ENCODE measurements around the gene TSC1. TPM values are rescaled to one million over a fixed set of nuclear protein-coding genes. Genes with fewer than 3 reads are reported as not detected.

Gene TSC1
- total RNA-seq, 2 experiments from 2014 or later = 28.7 to 66.2 TPM

- Histone ChIP-seq H3K9me3 (ENCODE audit: low read length) (no peaks in the 10 kb centered on the region), H3K4me2 (ENCODE audit: low read length) (no peak overlapping the region), H3K27ac (ENCODE audit: low read depth, low read length, poor library complexity, severe bottlenecking) (no peak overlapping the region), H3K36me3 (ENCODE audit: insufficient read depth, low read length) (peaks cover 54% of the 10 kb centered on the region), H3K4me3 (ENCODE audit: low read depth, low read length, poor library complexity, severe bottlenecking) (no peak overlapping the region), H2AFZ (ENCODE audit: low read length) (no peak overlapping the region), H4K20me1 (ENCODE audit: insufficient read depth, low read length) (no peaks in the 10 kb centered on the region), H3K9me2 (ENCODE audit: insufficient read depth, low read length) (no peaks in the 10 kb centered on the region), H3K4me1 (ENCODE audit: insufficient read depth, low read length, poor library complexity, severe bottlenecking) (no peaks in the 10 kb centered on the region), H3K79me2 (ENCODE audit: insufficient read depth, low read depth, low read length) (no peaks in the 10 kb centered on the region)
- POLR2A ChIA-PET = interaction anchor here (0.6 to 1.4 kb wide), 3 partner anchors 11 to 39 kb away, joined by 3 read pairs; no protein-coding TSS in a partner anchor
- DNase-seq (ENCODE audit: low spot score) = peak; percentile 76
- no TSS peak for BruUV-seq (replicated peaks)
- CTCF ChIA-PET (ENCODE audit: unreplicated experiment) = interaction anchor here (1.0 kb wide), 1 partner anchor 22 kb away, joined by 3 read pairs; no protein-coding TSS in a partner anchor
- intact Hi-C loops (cut with micrococcal nuclease; ENCODE audit: unreplicated experiment) = no loop called here
- TF ChIP-seq, protein P1, sequence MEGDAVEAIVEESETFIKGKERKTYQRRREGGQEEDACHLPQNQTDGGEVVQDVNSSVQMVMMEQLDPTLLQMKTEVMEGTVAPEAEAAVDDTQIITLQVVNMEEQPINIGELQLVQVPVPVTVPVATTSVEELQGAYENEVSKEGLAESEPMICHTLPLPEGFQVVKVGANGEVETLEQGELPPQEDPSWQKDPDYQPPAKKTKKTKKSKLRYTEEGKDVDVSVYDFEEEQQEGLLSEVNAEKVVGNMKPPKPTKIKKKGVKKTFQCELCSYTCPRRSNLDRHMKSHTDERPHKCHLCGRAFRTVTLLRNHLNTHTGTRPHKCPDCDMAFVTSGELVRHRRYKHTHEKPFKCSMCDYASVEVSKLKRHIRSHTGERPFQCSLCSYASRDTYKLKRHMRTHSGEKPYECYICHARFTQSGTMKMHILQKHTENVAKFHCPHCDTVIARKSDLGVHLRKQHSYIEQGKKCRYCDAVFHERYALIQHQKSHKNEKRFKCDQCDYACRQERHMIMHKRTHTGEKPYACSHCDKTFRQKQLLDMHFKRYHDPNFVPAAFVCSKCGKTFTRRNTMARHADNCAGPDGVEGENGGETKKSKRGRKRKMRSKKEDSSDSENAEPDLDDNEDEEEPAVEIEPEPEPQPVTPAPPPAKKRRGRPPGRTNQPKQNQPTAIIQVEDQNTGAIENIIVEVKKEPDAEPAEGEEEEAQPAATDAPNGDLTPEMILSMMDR (conservative IDR thresholded peaks at IDR 0.05; ENCODE audit: low read length) = peak; percentile 98
- no peak for TF ChIP-seq EZH2phosphoT487 (IDR thresholded peaks at IDR 0.05; ENCODE audit: borderline replicate concordance, low read depth, low read length)
These were observed 42.3 kb downstream of the TSC1 start for GRCh38 chr9:132901858-132902831.

DNA sequence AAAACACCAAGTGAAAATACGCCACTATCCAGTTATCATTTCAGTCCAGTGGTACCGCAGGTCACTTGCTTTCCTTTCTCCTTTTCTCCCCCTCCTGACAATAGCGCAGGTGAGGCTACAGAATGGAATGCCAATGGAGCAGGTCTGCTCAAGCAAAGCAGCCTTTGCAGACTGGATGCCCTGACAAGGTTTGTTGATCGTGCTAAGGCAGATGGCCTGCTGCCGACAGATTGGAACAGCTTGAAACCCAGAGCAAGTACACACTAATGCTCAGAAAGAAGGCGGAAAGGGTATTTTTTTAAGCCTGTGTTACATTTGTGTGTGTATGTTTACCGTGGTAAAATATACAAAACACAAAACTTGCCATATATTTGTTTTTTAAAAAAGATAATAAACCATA lies 46.4 kb downstream of the TSC1 start:
- no peak for DNase-seq (ENCODE audit: low spot score)
- Histone ChIP-seq H3K4me1 (ENCODE audit: insufficient read depth, low read length, poor library complexity, severe bottlenecking) (no peaks in the 10 kb centered on the region), H3K4me3 (ENCODE audit: low read depth, low read length, poor library complexity, severe bottlenecking) (no peak overlapping the region), H3K36me3 (ENCODE audit: insufficient read depth, low read length) (peaks cover 73% of the 10 kb centered on the region), H3K27ac (ENCODE audit: low read depth, low read length, poor library complexity, severe bottlenecking) (no peak overlapping the region), H3K79me2 (ENCODE audit: insufficient read depth, low read depth, low read length) (no peaks in the 10 kb centered on the region), H3K4me2 (ENCODE audit: low read length) (no peak overlapping the region), H3K9me3 (ENCODE audit: low read length) (no peaks in the 10 kb centered on the region), H4K20me1 (ENCODE audit: insufficient read depth, low read length) (no peaks in the 10 kb centered on the region), H3K9me2 (ENCODE audit: insufficient read depth, low read length) (no peaks in the 10 kb centered on the region), H2AFZ (ENCODE audit: low read length) (no peak overlapping the region)
- CTCF ChIA-PET (ENCODE audit: unreplicated experiment) = no interaction called here
- no peak for TF ChIP-seq EZH2phosphoT487 (IDR thresholded peaks at IDR 0.05; ENCODE audit: borderline replicate concordance, low read depth, low read length)
- TF ChIP-seq, protein P1 (conservative IDR thresholded peaks at IDR 0.05; ENCODE audit: low read length) = no peak
- intact Hi-C loops (cut with micrococcal nuclease; ENCODE audit: unreplicated experiment) = no loop called here
- BruUV-seq (replicated peaks) = no TSS peak
- POLR2A ChIA-PET = interaction anchor here (0.7 kb wide), 1 partner anchor 47 kb away, joined by 3 read pairs; no protein-coding TSS in a partner anchor

GRCh38 chr9:132896906-132897305 lies 47.5 kb downstream of the TSC1 start:
- Histone ChIP-seq H3K27ac (ENCODE audit: low read depth, low read length, poor library complexity, severe bottlenecking) (no peak overlapping the region), H3K4me3 (ENCODE audit: low read depth, low read length, poor library complexity, severe bottlenecking) (no peak overlapping the region), H3K4me1 (ENCODE audit: insufficient read depth, low read length, poor library complexity, severe bottlenecking) (no peaks in the 10 kb centered on the region), H3K9me3 (ENCODE audit: low read length) (no peaks in the 10 kb centered on the region), H3K36me3 (ENCODE audit: insufficient read depth, low read length) (peaks cover 68% of the 10 kb centered on the region), H2AFZ (ENCODE audit: low read length) (no peak overlapping the region), H3K79me2 (ENCODE audit: insufficient read depth, low read depth, low read length) (no peaks in the 10 kb centered on the region), H4K20me1 (ENCODE audit: insufficient read depth, low read length) (no peaks in the 10 kb centered on the region), H3K9me2 (ENCODE audit: insufficient read depth, low read length) (no peaks in the 10 kb centered on the region), H3K4me2 (ENCODE audit: low read length) (no peak overlapping the region)
- BruUV-seq (replicated peaks) = no TSS peak
- CTCF ChIA-PET (ENCODE audit: unreplicated experiment) = no interaction called here
- DNase-seq (ENCODE audit: low spot score) = no peak
- TF ChIP-seq, protein P1 (conservative IDR thresholded peaks at IDR 0.05; ENCODE audit: low read length) = no peak
- TF ChIP-seq EZH2phosphoT487 (IDR thresholded peaks at IDR 0.05; ENCODE audit: borderline replicate concordance, low read depth, low read length) = no peak
- POLR2A ChIA-PET = interaction anchor here (0.6 to 0.7 kb wide), 3 partner anchors 22 to 373 kb away, joined by 3 to 5 read pairs (median 4); no protein-coding TSS in a partner anchor
- intact Hi-C loops (cut with micrococcal nuclease; ENCODE audit: unreplicated experiment) = no loop called here

Data from OCI-LY7 (cell line).